GM19467 (cell line): ENCODE data around the gene DIAPH2.

Experiments used
- ATAC-seq: cut with Tn5 transposase; IDR thresholded peaks from one replicate; pipeline ENCODE4 v1.9.1; 2021; ENCODE audit warnings: mild to moderate bottlenecking, moderate library complexity; ENCODE audit not compliant: unreplicated experiment

Gene DIAPH2

GRCh38 chrX:97628807-97629596, 944.4 kb downstream of the DIAPH2 start:
- ATAC-seq: no peak

DNA sequence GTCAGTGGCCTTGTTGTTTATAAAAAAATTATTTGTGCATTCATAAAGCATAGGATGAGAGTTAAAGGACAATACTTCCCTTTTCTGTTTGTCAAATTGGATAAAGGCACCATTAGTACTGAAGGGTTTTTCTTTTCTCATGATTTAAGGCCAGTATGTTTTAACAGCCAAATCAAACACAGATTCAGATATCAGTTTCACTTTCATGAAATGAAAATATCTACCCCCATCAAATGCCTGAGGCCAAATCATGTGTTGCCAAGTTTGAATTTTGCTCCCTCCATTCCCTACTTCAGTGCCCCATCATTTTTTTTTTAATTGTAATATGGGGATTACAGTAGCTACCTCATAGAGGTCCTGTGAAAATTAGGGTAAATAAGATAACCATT, 944.9 kb downstream of the DIAPH2 start:
- ATAC-seq: no peak

DNA sequence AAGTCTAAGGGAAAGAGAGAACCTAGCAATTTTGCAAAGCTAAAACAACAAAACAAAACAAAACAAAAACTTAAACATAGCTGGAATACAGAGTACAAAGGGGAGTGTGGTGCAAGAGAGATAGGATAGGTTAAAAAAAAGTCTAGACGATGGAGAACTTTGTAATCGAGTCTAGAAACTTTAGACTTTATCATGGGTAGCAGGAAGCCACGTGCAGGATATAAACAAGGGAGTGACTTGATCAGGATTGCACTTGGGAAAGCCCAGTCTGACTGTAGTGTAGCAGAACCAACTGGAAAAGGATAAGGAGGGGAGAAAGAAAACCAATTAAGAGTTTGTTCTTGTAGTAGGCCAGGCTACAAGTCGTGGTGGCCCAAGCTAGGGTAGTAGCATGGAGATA, 949.2 kb downstream of the DIAPH2 start:
- no peak for ATAC-seq

DNA sequence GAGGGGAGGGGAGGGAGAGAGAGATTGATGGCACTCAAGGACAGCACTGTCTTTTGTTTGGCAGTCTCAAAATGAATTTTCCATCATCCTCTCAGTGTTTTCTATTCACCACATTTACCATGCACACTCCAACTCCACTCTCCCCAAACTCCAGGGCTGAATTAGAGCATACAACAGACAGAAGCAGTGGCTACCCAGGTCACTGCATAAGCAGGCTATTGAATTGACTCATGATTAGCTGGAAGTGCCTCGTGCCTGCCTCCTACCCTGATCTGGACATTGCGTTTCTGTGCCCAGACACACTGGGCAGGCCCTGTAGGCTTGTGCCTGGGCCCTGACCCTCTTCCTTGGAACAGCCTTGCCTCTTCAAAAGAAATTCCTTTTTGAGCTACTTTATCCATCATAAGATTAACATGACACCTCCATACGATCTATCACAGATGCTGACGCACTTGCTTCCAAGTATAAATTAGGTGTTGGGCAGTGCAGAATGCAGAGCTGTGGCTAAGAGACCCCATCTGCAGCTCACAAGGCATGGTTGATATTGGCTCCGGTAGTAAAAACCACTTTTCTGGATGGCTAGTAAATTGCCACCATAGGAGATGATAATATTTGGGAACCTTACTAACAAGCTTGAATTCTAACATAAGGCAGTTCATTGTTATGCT, 952.0 kb downstream of the DIAPH2 start:
- no peak for ATAC-seq

- ATAC-seq: no peak
Measured at GRCh38 chrX:97637289-97637688, 952.6 kb downstream of the DIAPH2 start.

DNA sequence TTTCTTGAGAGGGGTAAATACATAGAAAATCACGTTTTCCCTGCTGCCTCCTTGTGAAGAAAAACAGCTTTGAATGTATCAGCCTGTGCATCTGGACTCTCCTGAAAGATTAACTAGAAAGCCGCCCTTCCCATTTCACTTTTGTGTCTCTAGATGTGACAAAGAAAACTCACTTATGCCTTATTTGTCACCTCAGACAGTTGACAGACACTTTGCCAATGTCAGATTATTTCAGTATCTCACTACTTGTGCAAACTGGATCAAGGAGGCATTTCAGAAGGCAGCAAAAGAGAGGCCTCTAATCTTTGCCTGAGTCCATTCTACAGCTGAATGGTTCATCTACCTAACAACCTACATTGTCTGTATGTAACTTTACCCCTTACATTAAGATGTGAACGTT, 954.0 kb downstream of the DIAPH2 start:
- no peak for ATAC-seq

DNA sequence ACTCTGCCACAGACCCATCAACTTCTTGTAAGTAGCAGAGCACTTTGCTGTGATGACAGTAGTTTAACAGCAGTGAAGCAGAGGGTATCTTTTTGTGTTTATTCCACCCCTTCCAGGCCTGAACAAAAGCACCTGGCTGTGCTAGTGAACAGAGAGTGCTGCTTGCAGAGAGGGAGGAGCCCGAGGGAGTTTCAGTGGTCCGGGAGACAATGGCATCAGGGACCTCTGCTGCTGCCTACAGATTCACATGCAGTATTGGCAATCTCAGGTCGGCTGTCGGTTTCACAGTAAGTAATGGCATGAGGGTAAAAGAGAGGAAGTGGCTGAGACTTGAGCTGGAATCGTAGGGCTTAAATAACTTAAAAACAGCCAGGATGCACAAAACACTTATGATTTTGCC, 954.9 kb downstream of the DIAPH2 start:
- ATAC-seq: no peak
